ENCODE data around the gene PYM1.
"Not testable (repeated sequence)": the region's sequence is repeated elsewhere in the genome, so short reads cannot be mapped to it uniquely, and the experiment has no call there.

The PYM1 gene

GRCh38 chr12:55899082-55899481 is 28.6 kb downstream of the PYM1 start:
- H3K27me3 ChIP-seq (ENCODE audit: insufficient read depth, low read length), result no peaks in the 10 kb centered on the region
- no peaks in the 10 kb centered on the region for H3K4me1 ChIP-seq (ENCODE audit: insufficient read depth, low read length)
- H3K9me3 ChIP-seq (ENCODE audit: insufficient read depth, low read depth, low read length), result no peaks in the 10 kb centered on the region
- H3K36me3 ChIP-seq (ENCODE audit: insufficient read depth, low read depth, low read length), result peaks cover 29% of the 10 kb centered on the region
- H3K4me3 ChIP-seq (ENCODE audit: low read length), result no peak overlapping the region
- no peak overlapping the region for H3K27ac ChIP-seq (ENCODE audit: low read length)
- H3K9ac ChIP-seq (ENCODE audit: low read depth, low read length), result no peak overlapping the region

GRCh38 chr12:55893723-55894122 is 34.0 kb downstream of the PYM1 start:
- H3K4me1 ChIP-seq (ENCODE audit: insufficient read depth, low read length), result no peaks in the 10 kb centered on the region
- no peaks in the 10 kb centered on the region for H3K9me3 ChIP-seq (ENCODE audit: insufficient read depth, low read depth, low read length)
- H3K27ac ChIP-seq (ENCODE audit: low read length), result no peak overlapping the region
- no peaks in the 10 kb centered on the region; the same call in 1 of the 2 replicates for H3K36me3 ChIP-seq (ENCODE audit: insufficient read depth, low read depth, low read length)
- no peaks in the 10 kb centered on the region for H3K27me3 ChIP-seq (ENCODE audit: insufficient read depth, low read length)
- H3K4me3 ChIP-seq (ENCODE audit: low read length), result no peak overlapping the region
- H3K9ac ChIP-seq (ENCODE audit: low read depth, low read length), result no peak overlapping the region

- H3K27me3 ChIP-seq (ENCODE audit: insufficient read depth, low read length), result no peaks in the 10 kb centered on the region
- no peak overlapping the region for H3K27ac ChIP-seq (ENCODE audit: low read length)
- no peak overlapping the region for H3K9ac ChIP-seq (ENCODE audit: low read depth, low read length)
- no peaks in the 10 kb centered on the region for H3K36me3 ChIP-seq (ENCODE audit: insufficient read depth, low read depth, low read length)
- H3K4me3 ChIP-seq (ENCODE audit: low read length), result no peak overlapping the region
- H3K9me3 ChIP-seq (ENCODE audit: insufficient read depth, low read depth, low read length), result no peaks in the 10 kb centered on the region
- no peaks in the 10 kb centered on the region for H3K4me1 ChIP-seq (ENCODE audit: insufficient read depth, low read length)
Observed at GRCh38 chr12:55891310-55891709, 36.4 kb downstream of the PYM1 start.

GRCh38 chr12:55885113-55885512 is 42.6 kb downstream of the PYM1 start:
- Histone ChIP-seq H3K36me3 (ENCODE audit: insufficient read depth, low read depth, low read length) (no peaks in the 10 kb centered on the region), H3K27me3 (ENCODE audit: insufficient read depth, low read length) (no peaks in the 10 kb centered on the region)

GRCh38 chr12:55877824-55878223 is 49.9 kb downstream of the PYM1 start:
- Histone ChIP-seq H3K27me3 (ENCODE audit: insufficient read depth, low read length) (no peaks in the 10 kb centered on the region), H3K4me1 (ENCODE audit: insufficient read depth, low read length) (peaks cover 12% of the 10 kb centered on the region; the same call in 1 of the 2 replicates), H3K36me3 (ENCODE audit: insufficient read depth, low read depth, low read length) (no peaks in the 10 kb centered on the region), H3K4me3 (ENCODE audit: low read length) (no peak overlapping the region), H3K9ac (ENCODE audit: low read depth, low read length) (no peak overlapping the region), H3K27ac (ENCODE audit: low read length) (no peak overlapping the region), H3K9me3 (ENCODE audit: insufficient read depth, low read depth, low read length) (peaks cover 7% of the 10 kb centered on the region)

More at GRCh38 chr12:55885113-55885512, 42.6 kb downstream of the PYM1 start:
- Histone ChIP-seq H3K9me3 (ENCODE audit: insufficient read depth, low read depth, low read length) (no peaks in the 10 kb centered on the region), H3K9ac (ENCODE audit: low read depth, low read length) (no peak overlapping the region), H3K4me1 (ENCODE audit: insufficient read depth, low read length) (no peaks in the 10 kb centered on the region), H3K4me3 (ENCODE audit: low read length) (no peak overlapping the region), H3K27ac (ENCODE audit: low read length) (no peak overlapping the region)

GRCh38 chr12:55875704-55876467 is 51.8 kb downstream of the PYM1 start:
- no peaks in the 10 kb centered on the region for H3K27me3 ChIP-seq (ENCODE audit: insufficient read depth, low read length)
- H3K27ac ChIP-seq (ENCODE audit: low read length), result no peak overlapping the region

GRCh38 chr12:55874443-55874842 is 53.3 kb downstream of the PYM1 start:
- Histone ChIP-seq H3K27me3 (ENCODE audit: insufficient read depth, low read length) (no peaks in the 10 kb centered on the region), H3K9ac (ENCODE audit: low read depth, low read length) (no peak overlapping the region), H3K4me3 (ENCODE audit: low read length) (no peak overlapping the region), H3K4me1 (ENCODE audit: insufficient read depth, low read length) (peaks cover 12% of the 10 kb centered on the region; the same call in 1 of the 2 replicates), H3K9me3 (ENCODE audit: insufficient read depth, low read depth, low read length) (peaks cover 7% of the 10 kb centered on the region), H3K27ac (ENCODE audit: low read length) (no peak overlapping the region), H3K36me3 (ENCODE audit: insufficient read depth, low read depth, low read length) (no peaks in the 10 kb centered on the region)

More at GRCh38 chr12:55875704-55876467, 51.8 kb downstream of the PYM1 start:
- H3K4me3 ChIP-seq (ENCODE audit: low read length), result no peak overlapping the region
- peaks cover 7% of the 10 kb centered on the region for H3K9me3 ChIP-seq (ENCODE audit: insufficient read depth, low read depth, low read length)
- H3K36me3 ChIP-seq (ENCODE audit: insufficient read depth, low read depth, low read length), result no peaks in the 10 kb centered on the region
- no peak overlapping the region for H3K9ac ChIP-seq (ENCODE audit: low read depth, low read length)
- peaks cover 12% of the 10 kb centered on the region; the same call in 1 of the 2 replicates for H3K4me1 ChIP-seq (ENCODE audit: insufficient read depth, low read length)

- H3K36me3 ChIP-seq (ENCODE audit: insufficient read depth, low read depth, low read length); H3K27me3 ChIP-seq (ENCODE audit: insufficient read depth, low read length): not testable (repeated sequence)
Observed at GRCh38 chr12:55866454-55867004, 61.2 kb downstream of the PYM1 start.

GRCh38 chr12:55865327-55865726 is 62.4 kb downstream of the PYM1 start:
- H3K4me3 ChIP-seq (ENCODE audit: low read length), result no peak overlapping the region
- no peaks in the 10 kb centered on the region for H3K36me3 ChIP-seq (ENCODE audit: insufficient read depth, low read depth, low read length)
- H3K9ac ChIP-seq (ENCODE audit: low read depth, low read length), result no peak overlapping the region
- no peaks in the 10 kb centered on the region for H3K27me3 ChIP-seq (ENCODE audit: insufficient read depth, low read length)
- H3K27ac ChIP-seq (ENCODE audit: low read length), result no peak overlapping the region
- 0 out of 2 replicates have a peak, but pooled peaks cover 4% of the 10 kb centered on the region for H3K9me3 ChIP-seq (ENCODE audit: insufficient read depth, low read depth, low read length)
- H3K4me1 ChIP-seq (ENCODE audit: insufficient read depth, low read length), result no peaks in the 10 kb centered on the region

More at GRCh38 chr12:55866454-55867004, 61.2 kb downstream of the PYM1 start:
- H3K4me1 ChIP-seq (ENCODE audit: insufficient read depth, low read length); H3K9me3 ChIP-seq (ENCODE audit: insufficient read depth, low read depth, low read length); H3K27ac ChIP-seq (ENCODE audit: low read length); H3K9ac ChIP-seq (ENCODE audit: low read depth, low read length); H3K4me3 ChIP-seq (ENCODE audit: low read length): not testable (repeated sequence)

GRCh38 chr12:55862931-55863330 is 64.8 kb downstream of the PYM1 start:
- H3K27me3 ChIP-seq (ENCODE audit: insufficient read depth, low read length); H3K4me3 ChIP-seq (ENCODE audit: low read length); H3K9me3 ChIP-seq (ENCODE audit: insufficient read depth, low read depth, low read length); H3K4me1 ChIP-seq (ENCODE audit: insufficient read depth, low read length); H3K27ac ChIP-seq (ENCODE audit: low read length); H3K9ac ChIP-seq (ENCODE audit: low read depth, low read length); H3K36me3 ChIP-seq (ENCODE audit: insufficient read depth, low read depth, low read length): not testable (repeated sequence)

- no peaks in the 10 kb centered on the region for H3K36me3 ChIP-seq (ENCODE audit: insufficient read depth, low read depth, low read length)
- no peaks in the 10 kb centered on the region for H3K27me3 ChIP-seq (ENCODE audit: insufficient read depth, low read length)
- H3K27ac ChIP-seq (ENCODE audit: low read length), result no peak overlapping the region
- H3K9ac ChIP-seq (ENCODE audit: low read depth, low read length), result no peak overlapping the region
- H3K4me1 ChIP-seq (ENCODE audit: insufficient read depth, low read length), result no peaks in the 10 kb centered on the region
- 0 out of 2 replicates have a peak, but pooled peaks cover 4% of the 10 kb centered on the region for H3K9me3 ChIP-seq (ENCODE audit: insufficient read depth, low read depth, low read length)
- H3K4me3 ChIP-seq (ENCODE audit: low read length), result no peak overlapping the region
Observed at GRCh38 chr12:55862286-55862685, 65.4 kb downstream of the PYM1 start.

- H3K9ac ChIP-seq (ENCODE audit: low read depth, low read length), result no peak overlapping the region
Observed at GRCh38 chr12:55861871-55862270, 65.8 kb downstream of the PYM1 start.

More at GRCh38 chr12:55861871-55862270, 65.8 kb downstream of the PYM1 start:
- Histone ChIP-seq H3K36me3 (ENCODE audit: insufficient read depth, low read depth, low read length) (no peaks in the 10 kb centered on the region), H3K9me3 (ENCODE audit: insufficient read depth, low read depth, low read length) (0 out of 2 replicates have a peak, but pooled peaks cover 4% of the 10 kb centered on the region), H3K27me3 (ENCODE audit: insufficient read depth, low read length) (no peaks in the 10 kb centered on the region), H3K4me3 (ENCODE audit: low read length) (no peak overlapping the region), H3K27ac (ENCODE audit: low read length) (no peak overlapping the region), H3K4me1 (ENCODE audit: insufficient read depth, low read length) (no peaks in the 10 kb centered on the region)
